ENCODE measurements around the gene UGT1A9. TPM values are rescaled to one million over a fixed set of nuclear protein-coding genes. Genes with fewer than 3 reads are reported as not detected.

UGT1A9 gene
- total RNA-seq, 1 donor from 2014 or later: not detected

- Histone ChIP-seq H3K27me3 (no peaks in the 10 kb centered on the region), H3K9me3 (ENCODE audit: low read depth) (no peaks in the 10 kb centered on the region), H3K4me1 (no peaks in the 10 kb centered on the region), H3K27ac (no peak overlapping the region), H3K36me3 (no peaks in the 10 kb centered on the region), H4K20me1 (ENCODE audit: low read depth) (no peaks in the 10 kb centered on the region), H3K4me2 (no peak overlapping the region), H3K4me3 (no peak overlapping the region), H3K79me2 (ENCODE audit: low read depth) (no peaks in the 10 kb centered on the region), H3K9ac (no peak overlapping the region), H3F3A (ENCODE audit: low read depth) (no peaks in the 10 kb centered on the region), H2AFZ (replicated peaks) (no peak overlapping the region)
- H3K27ac Mint-ChIP-seq: no peak overlapping the region
- no peak for DNase-seq (ENCODE audit: low spot score)
- H3K36me3 Mint-ChIP-seq: no peaks in the 10 kb centered on the region
- H3K4me1 Mint-ChIP-seq: peaks cover 2% of the 10 kb centered on the region
- no peak for TF ChIP-seq CTCF (IDR thresholded peaks at IDR 0.05)
- no peak for TF ChIP-seq EZH2phosphoT487 (IDR thresholded peaks at IDR 0.05)
- no peak for TF ChIP-seq EZH2 (IDR thresholded peaks at IDR 0.05)
- H3K27me3 Mint-ChIP-seq (ENCODE audit: insufficient read depth, low read depth): peaks cover 10% of the 10 kb centered on the region
- H3K9me3 Mint-ChIP-seq: peaks cover 7% of the 10 kb centered on the region
- no peak overlapping the region for H3K4me3 Mint-ChIP-seq
Observed at GRCh38 chr2:233795735-233796171, 124.1 kb downstream of the UGT1A9 start.

GRCh38 chr2:233796254-233796653 is 124.6 kb downstream of the UGT1A9 start:
- Histone ChIP-seq H3K4me3 (no peak overlapping the region), H4K20me1 (ENCODE audit: low read depth) (no peaks in the 10 kb centered on the region), H3F3A (ENCODE audit: low read depth) (no peaks in the 10 kb centered on the region), H3K9me3 (ENCODE audit: low read depth) (no peaks in the 10 kb centered on the region), H2AFZ (replicated peaks) (no peak overlapping the region), H3K27ac (no peak overlapping the region), H3K4me1 (no peaks in the 10 kb centered on the region), H3K4me2 (no peak overlapping the region), H3K36me3 (no peaks in the 10 kb centered on the region), H3K79me2 (ENCODE audit: low read depth) (no peaks in the 10 kb centered on the region), H3K27me3 (no peaks in the 10 kb centered on the region), H3K9ac (no peak overlapping the region)
- Mint-ChIP-seq H3K27ac (no peak overlapping the region), H3K4me3 (no peak overlapping the region), H3K27me3 (ENCODE audit: insufficient read depth, low read depth) (peaks cover 10% of the 10 kb centered on the region), H3K9me3 (peaks cover 7% of the 10 kb centered on the region), H3K4me1 (peaks cover 2% of the 10 kb centered on the region), H3K36me3 (no peaks in the 10 kb centered on the region)
- no peak for DNase-seq (ENCODE audit: low spot score)
- no peak for TF ChIP-seq EZH2phosphoT487 (IDR thresholded peaks at IDR 0.05)

- Histone ChIP-seq H4K20me1 (ENCODE audit: low read depth) (no peaks in the 10 kb centered on the region), H2AFZ (replicated peaks) (no peak overlapping the region), H3K9ac (no peak overlapping the region), H3F3A (ENCODE audit: low read depth) (no peaks in the 10 kb centered on the region), H3K4me2 (no peak overlapping the region), H3K79me2 (ENCODE audit: low read depth) (no peaks in the 10 kb centered on the region), H3K36me3 (no peaks in the 10 kb centered on the region), H3K27me3 (no peaks in the 10 kb centered on the region), H3K27ac (no peak overlapping the region), H3K4me1 (no peaks in the 10 kb centered on the region), H3K9me3 (ENCODE audit: low read depth) (no peaks in the 10 kb centered on the region), H3K4me3 (no peak overlapping the region)
- Mint-ChIP-seq H3K36me3 (no peaks in the 10 kb centered on the region), H3K27me3 (ENCODE audit: insufficient read depth, low read depth) (peaks cover 2% of the 10 kb centered on the region), H3K9me3 (peaks cover 14% of the 10 kb centered on the region), H3K27ac (no peak overlapping the region), H3K4me3 (no peak overlapping the region), H3K4me1 (peaks cover 1% of the 10 kb centered on the region)
- DNase-seq (ENCODE audit: low spot score): no peak
- no peak for TF ChIP-seq EZH2phosphoT487 (IDR thresholded peaks at IDR 0.05)
Observed at GRCh38 chr2:233798335-233799086, 126.8 kb downstream of the UGT1A9 start.

GRCh38 chr2:233799087-233799665 is 127.5 kb downstream of the UGT1A9 start:
- Histone ChIP-seq H3K4me3 (no peak overlapping the region), H3K79me2 (ENCODE audit: low read depth) (no peaks in the 10 kb centered on the region), H3K4me2 (no peak overlapping the region), H3K36me3 (no peaks in the 10 kb centered on the region), H3K9ac (no peak overlapping the region), H3K27ac (no peak overlapping the region), H4K20me1 (ENCODE audit: low read depth) (no peaks in the 10 kb centered on the region), H3K4me1 (no peaks in the 10 kb centered on the region), H3F3A (ENCODE audit: low read depth) (no peaks in the 10 kb centered on the region), H3K9me3 (ENCODE audit: low read depth) (no peaks in the 10 kb centered on the region), H2AFZ (replicated peaks) (no peak overlapping the region), H3K27me3 (no peaks in the 10 kb centered on the region)
- H3K27ac Mint-ChIP-seq: no peak overlapping the region
- H3K27me3 Mint-ChIP-seq (ENCODE audit: insufficient read depth, low read depth): peaks cover 3% of the 10 kb centered on the region
- H3K4me3 Mint-ChIP-seq: no peak overlapping the region
- H3K9me3 Mint-ChIP-seq: peaks cover 14% of the 10 kb centered on the region
- TF ChIP-seq EZH2 (IDR thresholded peaks at IDR 0.05): no peak
- no peak for TF ChIP-seq EZH2phosphoT487 (IDR thresholded peaks at IDR 0.05)
- no peak for TF ChIP-seq CTCF (IDR thresholded peaks at IDR 0.05)
- no peaks in the 10 kb centered on the region for H3K36me3 Mint-ChIP-seq
- DNase-seq (ENCODE audit: low spot score): no peak
- no peaks in the 10 kb centered on the region for H3K4me1 Mint-ChIP-seq
